Measurements from ENCODE around the gene MS4A4E.

DNA sequence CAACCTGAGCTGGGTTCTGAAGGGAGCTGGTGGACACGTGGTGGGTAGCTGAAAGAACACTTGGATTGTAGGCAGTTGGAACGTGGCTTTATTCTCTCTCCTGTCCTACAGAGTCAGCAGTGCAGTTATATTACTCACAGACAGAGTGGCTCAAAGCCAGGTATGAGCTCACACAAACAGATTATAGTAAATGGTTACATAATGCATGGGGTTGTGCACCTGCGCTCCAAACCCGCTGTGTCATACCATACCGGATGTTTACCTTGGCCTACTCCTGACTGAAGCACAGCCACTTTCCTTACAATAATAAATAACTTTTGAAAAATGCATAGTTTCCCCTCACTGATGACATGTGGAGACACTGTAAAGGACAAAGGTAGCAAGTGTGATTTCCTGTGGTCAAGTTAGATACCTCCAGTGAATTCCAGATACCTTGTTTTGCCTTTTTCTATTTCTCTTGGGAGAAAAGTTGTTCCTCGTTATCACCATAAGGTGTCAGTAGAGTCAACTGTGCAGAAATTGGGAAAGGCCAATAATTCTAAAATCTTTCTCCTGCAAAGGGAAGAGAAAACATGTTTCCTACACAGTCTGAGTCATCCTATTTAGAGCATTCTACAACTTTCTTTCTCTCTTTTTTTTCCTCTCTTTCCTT, 73.5 kb downstream of the MS4A4E start:
- TF ChIP-seq, protein P1, sequence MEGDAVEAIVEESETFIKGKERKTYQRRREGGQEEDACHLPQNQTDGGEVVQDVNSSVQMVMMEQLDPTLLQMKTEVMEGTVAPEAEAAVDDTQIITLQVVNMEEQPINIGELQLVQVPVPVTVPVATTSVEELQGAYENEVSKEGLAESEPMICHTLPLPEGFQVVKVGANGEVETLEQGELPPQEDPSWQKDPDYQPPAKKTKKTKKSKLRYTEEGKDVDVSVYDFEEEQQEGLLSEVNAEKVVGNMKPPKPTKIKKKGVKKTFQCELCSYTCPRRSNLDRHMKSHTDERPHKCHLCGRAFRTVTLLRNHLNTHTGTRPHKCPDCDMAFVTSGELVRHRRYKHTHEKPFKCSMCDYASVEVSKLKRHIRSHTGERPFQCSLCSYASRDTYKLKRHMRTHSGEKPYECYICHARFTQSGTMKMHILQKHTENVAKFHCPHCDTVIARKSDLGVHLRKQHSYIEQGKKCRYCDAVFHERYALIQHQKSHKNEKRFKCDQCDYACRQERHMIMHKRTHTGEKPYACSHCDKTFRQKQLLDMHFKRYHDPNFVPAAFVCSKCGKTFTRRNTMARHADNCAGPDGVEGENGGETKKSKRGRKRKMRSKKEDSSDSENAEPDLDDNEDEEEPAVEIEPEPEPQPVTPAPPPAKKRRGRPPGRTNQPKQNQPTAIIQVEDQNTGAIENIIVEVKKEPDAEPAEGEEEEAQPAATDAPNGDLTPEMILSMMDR (IDR thresholded peaks at IDR 0.05) = peak in 3 of 5 experiments; percentile 8 to 48 (median 29)
- TF ChIP-seq EP300 (IDR thresholded peaks at IDR 0.05) = peak in 1 of 2 donors; percentile 30
